GM23338 (cell line): ENCODE data around the gene RMI1. TPM values are rescaled to one million over a fixed set of nuclear protein-coding genes. Genes with fewer than 3 reads are reported as not detected.
A peak's percentile ranks its signal among the peaks of the same experiment; 100 is the strongest.

ENCODE experiments used
- ATAC-seq: fragments of 200-7000 bp; cut with Tn5 transposase; 3 replicates; pipeline ENCODE4 v1.9.1; 2020
- DNase-seq: peaks from one replicate; pipeline ENCODE4 v3.0.0-alpha.2; 2015; ENCODE audit warnings: low spot score
- H2AFZ ChIP-seq: fragments of 200-600 bp; sonication (generic); 2 replicates; pipeline ENCODE4 v1.8.0; 2016; ENCODE audit warnings: antibody characterized with exemption, mild to moderate bottlenecking, moderate library complexity
- H3F3A ChIP-seq: fragments of 200-600 bp; sonication (generic); replicated peaks from 2 replicates; pipeline ENCODE4 v1.8.0; 2017; ENCODE audit warnings: antibody characterized with exemption, mixed run types, low read depth
- H3K27ac ChIP-seq: fragments of 200-600 bp; sonication (generic); 2 replicates; pipeline ENCODE4 v1.6.1; 2016; ENCODE audit warnings: low read depth
- H3K27me3 ChIP-seq: fragments of 200-600 bp; sonication (generic); 2 replicates; pipeline ENCODE4 v1.8.0; 2016; ENCODE audit warnings: mild to moderate bottlenecking, mixed run types, moderate library complexity; ENCODE audit not compliant: insufficient read depth
- H3K36me3 ChIP-seq: fragments of 200-600 bp; sonication (generic); 2 replicates; pipeline ENCODE4 v1.8.0; 2016; ENCODE audit warnings: mild to moderate bottlenecking; ENCODE audit not compliant: insufficient read depth
- H3K4me1 ChIP-seq: fragments of 200-600 bp; sonication (generic); 2 replicates; pipeline ENCODE4 v1.8.0; 2016; ENCODE audit warnings: mild to moderate bottlenecking, moderate library complexity; ENCODE audit not compliant: insufficient read depth
- H3K4me2 ChIP-seq: fragments of 200-600 bp; sonication (generic); 2 replicates; pipeline ENCODE4 v1.7.1; 2017; ENCODE audit warnings: mixed run types
- H3K4me3 ChIP-seq: fragments of 200-600 bp; sonication (generic); 2 replicates; pipeline ENCODE4 v1.6.1; 2016; ENCODE audit warnings: mixed run types
- H3K79me2 ChIP-seq: fragments of 200-600 bp; sonication (generic); replicated peaks from 2 replicates; pipeline ENCODE4 v1.8.0; 2017; ENCODE audit warnings: mild to moderate bottlenecking; ENCODE audit not compliant: insufficient read depth
- H3K9me2 ChIP-seq: fragments of 200-600 bp; sonication (generic); 2 replicates; pipeline ENCODE4 v1.8.0; 2017; ENCODE audit not compliant: insufficient read depth
- H4K20me1 ChIP-seq: fragments of 200-600 bp; sonication (generic); replicated peaks from 2 replicates; pipeline ENCODE4 v1.8.0; 2017; ENCODE audit warnings: mild to moderate bottlenecking; ENCODE audit not compliant: insufficient read depth
- H3K27ac Mint-ChIP-seq: 2 replicates; pipeline ENCODE4 v1.8.0; 2020; ENCODE audit warnings: inconsistent platforms, mild to moderate bottlenecking, moderate library complexity, mixed read lengths
- H3K27me3 Mint-ChIP-seq: 3 replicates; pipeline ENCODE4 v1.8.0; 2022; ENCODE audit warnings: low read depth, mild to moderate bottlenecking, moderate library complexity, mixed read lengths, inconsistent platforms; ENCODE audit not compliant: insufficient read depth, poor library complexity
- H3K36me3 Mint-ChIP-seq: 3 replicates; pipeline ENCODE4 v1.8.0; 2021; ENCODE audit warnings: low read depth, mild to moderate bottlenecking, inconsistent platforms, moderate library complexity, mixed read lengths
- H3K4me1 Mint-ChIP-seq: 3 replicates; pipeline ENCODE4 v1.8.0; 2020; ENCODE audit warnings: mild to moderate bottlenecking, inconsistent platforms, mixed read lengths
- H3K4me3 Mint-ChIP-seq: 3 replicates; pipeline ENCODE4 v1.8.0; 2021; ENCODE audit warnings: moderate library complexity, mild to moderate bottlenecking, inconsistent platforms, mixed read lengths
- H3K9me3 Mint-ChIP-seq: 3 replicates; pipeline ENCODE4 v1.8.0; 2020; ENCODE audit warnings: moderate library complexity, mild to moderate bottlenecking, inconsistent platforms, mixed read lengths
- EZH2 ChIP-seq: fragments of 200-600 bp; sonication (generic); IDR thresholded peaks from one replicate; pipeline ENCODE4 v1.8.0; 2017; ENCODE audit warnings: antibody characterized with exemption, mild to moderate bottlenecking, low read depth; ENCODE audit not compliant: unreplicated experiment
- EZH2phosphoT487 ChIP-seq: fragments of 200-600 bp; sonication (generic); IDR thresholded peaks from one replicate; pipeline ENCODE4 v1.8.1; 2018; ENCODE audit warnings: antibody characterized with exemption; ENCODE audit not compliant: unreplicated experiment
- JUNB ChIP-seq: IDR thresholded peaks from one replicate; pipeline ENCODE4 v1.6.1; 2016; ENCODE audit warnings: antibody characterized with exemption; ENCODE audit not compliant: unreplicated experiment
- NANOG ChIP-seq: IDR thresholded peaks from 2 replicates; pipeline ENCODE4 v1.6.1; 2016; ENCODE audit warnings: antibody characterized with exemption, borderline replicate concordance
- POLR2AphosphoS5 ChIP-seq: IDR thresholded peaks from 2 replicates; pipeline ENCODE4 v1.6.1; 2016; ENCODE audit warnings: antibody characterized with exemption, low read depth
- STAT1 ChIP-seq: IDR thresholded peaks from one replicate; pipeline ENCODE4 v1.6.1; 2016; ENCODE audit warnings: antibody characterized with exemption; ENCODE audit not compliant: unreplicated experiment
- ZNF331 ChIP-seq: fragments of 250-450 bp; sonication (Bioruptor Pico); IDR thresholded peaks from 2 replicates; pipeline ENCODE4 v1.5.0; 2020; ENCODE audit warnings: low read depth, mild to moderate bottlenecking, moderate library complexity
- polyA plus RNA-seq: library from polyadenylated mRNA; unstranded; fragments of >200 nt; fragmentation: Nextera tagmentation; extraction: Ambion mirVana; gene quantifications from 2 replicates; pipeline ENCODE4 v1.2.1, GENCODE V29; 2016
- total RNA-seq: library from RNA; depleted of rRNA; stranded (reverse); fragments of >200 nt; shearing (Covaris generic); gene quantifications from 2 replicates; pipeline ENCODE4 v1.2.3, GENCODE V29; 2014
- TF ChIP-seq, protein P1 (sequence below), 2 experiments: fragments of 200-600 bp in 1 of 2; sonication (generic) in 1 of 2; conservative IDR thresholded peaks; 2 replicates each; pipeline versions ENCODE4 v1.5.1 to v1.6.1; 2016 to 2017; ENCODE audit warnings: antibody characterized with exemption in 2 of 2, low read depth in 2 of 2, mild to moderate bottlenecking in 2 of 2, moderate library complexity in 1 of 2
- TF ChIP-seq, protein P2 (sequence below): IDR thresholded peaks from 2 replicates; pipeline ENCODE4 v1.6.1; 2016; ENCODE audit warnings: antibody characterized with exemption
- TF ChIP-seq, protein P3 (sequence below): fragments of 250-450 bp; sonication (Bioruptor Pico); IDR thresholded peaks from 2 replicates; pipeline ENCODE4 v1.5.0; 2020; ENCODE audit warnings: mild to moderate bottlenecking, moderate library complexity

The RMI1 gene
- total and polyA plus RNA-seq, 2 experiments from 2014 or later, result 16.9 to 36.1 TPM

DNA sequence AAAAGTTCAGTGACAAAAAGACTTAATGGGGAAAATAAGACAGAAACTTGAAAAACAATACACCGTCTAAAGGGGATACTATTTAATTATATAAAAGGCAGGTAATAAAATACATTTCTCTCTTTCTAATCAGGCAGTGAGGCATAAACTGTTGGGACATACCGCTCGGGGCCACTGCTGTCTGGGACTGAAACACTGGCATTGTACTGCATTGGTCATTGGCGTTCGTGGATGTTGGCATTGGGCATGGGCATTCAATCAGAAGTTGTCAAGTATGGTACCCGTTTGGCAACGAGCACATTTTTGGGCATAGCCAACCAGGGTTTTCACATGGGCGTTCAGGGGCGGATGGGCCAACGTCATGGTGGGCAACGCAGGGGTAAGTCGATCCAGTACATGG, 5.3 kb upstream of the RMI1 start (continued):
- TF ChIP-seq EZH2 (no peak), STAT1 (no peak), ZNF331 (CRISPR knock-in tag) (no peak), JUNB (no peak), POLR2AphosphoS5 (no peak)
- TF ChIP-seq, protein P1, sequence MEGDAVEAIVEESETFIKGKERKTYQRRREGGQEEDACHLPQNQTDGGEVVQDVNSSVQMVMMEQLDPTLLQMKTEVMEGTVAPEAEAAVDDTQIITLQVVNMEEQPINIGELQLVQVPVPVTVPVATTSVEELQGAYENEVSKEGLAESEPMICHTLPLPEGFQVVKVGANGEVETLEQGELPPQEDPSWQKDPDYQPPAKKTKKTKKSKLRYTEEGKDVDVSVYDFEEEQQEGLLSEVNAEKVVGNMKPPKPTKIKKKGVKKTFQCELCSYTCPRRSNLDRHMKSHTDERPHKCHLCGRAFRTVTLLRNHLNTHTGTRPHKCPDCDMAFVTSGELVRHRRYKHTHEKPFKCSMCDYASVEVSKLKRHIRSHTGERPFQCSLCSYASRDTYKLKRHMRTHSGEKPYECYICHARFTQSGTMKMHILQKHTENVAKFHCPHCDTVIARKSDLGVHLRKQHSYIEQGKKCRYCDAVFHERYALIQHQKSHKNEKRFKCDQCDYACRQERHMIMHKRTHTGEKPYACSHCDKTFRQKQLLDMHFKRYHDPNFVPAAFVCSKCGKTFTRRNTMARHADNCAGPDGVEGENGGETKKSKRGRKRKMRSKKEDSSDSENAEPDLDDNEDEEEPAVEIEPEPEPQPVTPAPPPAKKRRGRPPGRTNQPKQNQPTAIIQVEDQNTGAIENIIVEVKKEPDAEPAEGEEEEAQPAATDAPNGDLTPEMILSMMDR (conservative IDR thresholded peaks at IDR 0.05; ENCODE audit: low read depth in 2 of 2), result no peak
- TF ChIP-seq, protein P2, sequence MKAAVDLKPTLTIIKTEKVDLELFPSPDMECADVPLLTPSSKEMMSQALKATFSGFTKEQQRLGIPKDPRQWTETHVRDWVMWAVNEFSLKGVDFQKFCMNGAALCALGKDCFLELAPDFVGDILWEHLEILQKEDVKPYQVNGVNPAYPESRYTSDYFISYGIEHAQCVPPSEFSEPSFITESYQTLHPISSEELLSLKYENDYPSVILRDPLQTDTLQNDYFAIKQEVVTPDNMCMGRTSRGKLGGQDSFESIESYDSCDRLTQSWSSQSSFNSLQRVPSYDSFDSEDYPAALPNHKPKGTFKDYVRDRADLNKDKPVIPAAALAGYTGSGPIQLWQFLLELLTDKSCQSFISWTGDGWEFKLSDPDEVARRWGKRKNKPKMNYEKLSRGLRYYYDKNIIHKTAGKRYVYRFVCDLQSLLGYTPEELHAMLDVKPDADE, result no peak

DNA sequence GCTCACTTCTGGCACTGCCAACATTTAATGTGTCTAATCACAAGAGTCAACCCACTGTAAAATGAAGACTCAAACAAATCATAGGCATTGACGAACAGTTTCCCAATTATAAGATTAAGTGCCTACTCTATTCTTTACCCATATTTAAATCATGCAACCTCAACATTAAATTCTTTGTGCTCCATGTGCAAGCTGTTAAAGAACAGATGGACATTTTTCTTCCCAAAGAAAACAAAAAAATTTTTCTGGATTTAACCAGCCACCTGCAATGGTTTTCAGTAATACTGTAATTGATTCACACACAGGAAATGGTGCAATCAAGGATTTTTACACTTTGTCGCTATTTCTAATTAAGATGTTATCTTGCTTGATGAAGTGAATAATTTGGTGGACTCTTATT, 4.2 kb upstream of the RMI1 start:
- ATAC-seq (no peak), DNase-seq (no peak)
- H3F3A ChIP-seq, result peaks cover 38% of the 10 kb centered on the region
- peaks cover 28% of the 10 kb centered on the region for H3K4me1 Mint-ChIP-seq
- H4K20me1 ChIP-seq, result peaks cover 70% of the 10 kb centered on the region
- H3K36me3 Mint-ChIP-seq, result peaks cover 84% of the 10 kb centered on the region
- H3K27ac Mint-ChIP-seq, result no peak overlapping the region
- no peaks in the 10 kb centered on the region for H3K9me2 ChIP-seq
- H3K9me3 Mint-ChIP-seq, result no peaks in the 10 kb centered on the region; the same call in 2 of the 3 replicates
- H3K4me3 Mint-ChIP-seq, result 0 out of 3 replicates have a peak overlapping the region, but pooled peaks have one; percentile 95
- 0 out of 2 replicates have a peak overlapping the region, but pooled peaks have one; percentile 83 for H3K4me3 ChIP-seq
- peaks cover 27% of the 10 kb centered on the region for H3K27me3 Mint-ChIP-seq
- H3K27me3 ChIP-seq, result no peaks in the 10 kb centered on the region
- H3K79me2 ChIP-seq, result peaks cover 91% of the 10 kb centered on the region
- H3K4me2 ChIP-seq, result no peak overlapping the region
- H2AFZ ChIP-seq, result no peak overlapping the region
- peaks cover 68% of the 10 kb centered on the region for H3K36me3 ChIP-seq
- H3K4me1 ChIP-seq, result peaks cover 14% of the 10 kb centered on the region
- H3K27ac ChIP-seq, result peak overlapping the region; percentile 5; the same call in 1 of the 2 replicates
- TF ChIP-seq, protein P2, result no peak
- TF ChIP-seq, protein P3, sequence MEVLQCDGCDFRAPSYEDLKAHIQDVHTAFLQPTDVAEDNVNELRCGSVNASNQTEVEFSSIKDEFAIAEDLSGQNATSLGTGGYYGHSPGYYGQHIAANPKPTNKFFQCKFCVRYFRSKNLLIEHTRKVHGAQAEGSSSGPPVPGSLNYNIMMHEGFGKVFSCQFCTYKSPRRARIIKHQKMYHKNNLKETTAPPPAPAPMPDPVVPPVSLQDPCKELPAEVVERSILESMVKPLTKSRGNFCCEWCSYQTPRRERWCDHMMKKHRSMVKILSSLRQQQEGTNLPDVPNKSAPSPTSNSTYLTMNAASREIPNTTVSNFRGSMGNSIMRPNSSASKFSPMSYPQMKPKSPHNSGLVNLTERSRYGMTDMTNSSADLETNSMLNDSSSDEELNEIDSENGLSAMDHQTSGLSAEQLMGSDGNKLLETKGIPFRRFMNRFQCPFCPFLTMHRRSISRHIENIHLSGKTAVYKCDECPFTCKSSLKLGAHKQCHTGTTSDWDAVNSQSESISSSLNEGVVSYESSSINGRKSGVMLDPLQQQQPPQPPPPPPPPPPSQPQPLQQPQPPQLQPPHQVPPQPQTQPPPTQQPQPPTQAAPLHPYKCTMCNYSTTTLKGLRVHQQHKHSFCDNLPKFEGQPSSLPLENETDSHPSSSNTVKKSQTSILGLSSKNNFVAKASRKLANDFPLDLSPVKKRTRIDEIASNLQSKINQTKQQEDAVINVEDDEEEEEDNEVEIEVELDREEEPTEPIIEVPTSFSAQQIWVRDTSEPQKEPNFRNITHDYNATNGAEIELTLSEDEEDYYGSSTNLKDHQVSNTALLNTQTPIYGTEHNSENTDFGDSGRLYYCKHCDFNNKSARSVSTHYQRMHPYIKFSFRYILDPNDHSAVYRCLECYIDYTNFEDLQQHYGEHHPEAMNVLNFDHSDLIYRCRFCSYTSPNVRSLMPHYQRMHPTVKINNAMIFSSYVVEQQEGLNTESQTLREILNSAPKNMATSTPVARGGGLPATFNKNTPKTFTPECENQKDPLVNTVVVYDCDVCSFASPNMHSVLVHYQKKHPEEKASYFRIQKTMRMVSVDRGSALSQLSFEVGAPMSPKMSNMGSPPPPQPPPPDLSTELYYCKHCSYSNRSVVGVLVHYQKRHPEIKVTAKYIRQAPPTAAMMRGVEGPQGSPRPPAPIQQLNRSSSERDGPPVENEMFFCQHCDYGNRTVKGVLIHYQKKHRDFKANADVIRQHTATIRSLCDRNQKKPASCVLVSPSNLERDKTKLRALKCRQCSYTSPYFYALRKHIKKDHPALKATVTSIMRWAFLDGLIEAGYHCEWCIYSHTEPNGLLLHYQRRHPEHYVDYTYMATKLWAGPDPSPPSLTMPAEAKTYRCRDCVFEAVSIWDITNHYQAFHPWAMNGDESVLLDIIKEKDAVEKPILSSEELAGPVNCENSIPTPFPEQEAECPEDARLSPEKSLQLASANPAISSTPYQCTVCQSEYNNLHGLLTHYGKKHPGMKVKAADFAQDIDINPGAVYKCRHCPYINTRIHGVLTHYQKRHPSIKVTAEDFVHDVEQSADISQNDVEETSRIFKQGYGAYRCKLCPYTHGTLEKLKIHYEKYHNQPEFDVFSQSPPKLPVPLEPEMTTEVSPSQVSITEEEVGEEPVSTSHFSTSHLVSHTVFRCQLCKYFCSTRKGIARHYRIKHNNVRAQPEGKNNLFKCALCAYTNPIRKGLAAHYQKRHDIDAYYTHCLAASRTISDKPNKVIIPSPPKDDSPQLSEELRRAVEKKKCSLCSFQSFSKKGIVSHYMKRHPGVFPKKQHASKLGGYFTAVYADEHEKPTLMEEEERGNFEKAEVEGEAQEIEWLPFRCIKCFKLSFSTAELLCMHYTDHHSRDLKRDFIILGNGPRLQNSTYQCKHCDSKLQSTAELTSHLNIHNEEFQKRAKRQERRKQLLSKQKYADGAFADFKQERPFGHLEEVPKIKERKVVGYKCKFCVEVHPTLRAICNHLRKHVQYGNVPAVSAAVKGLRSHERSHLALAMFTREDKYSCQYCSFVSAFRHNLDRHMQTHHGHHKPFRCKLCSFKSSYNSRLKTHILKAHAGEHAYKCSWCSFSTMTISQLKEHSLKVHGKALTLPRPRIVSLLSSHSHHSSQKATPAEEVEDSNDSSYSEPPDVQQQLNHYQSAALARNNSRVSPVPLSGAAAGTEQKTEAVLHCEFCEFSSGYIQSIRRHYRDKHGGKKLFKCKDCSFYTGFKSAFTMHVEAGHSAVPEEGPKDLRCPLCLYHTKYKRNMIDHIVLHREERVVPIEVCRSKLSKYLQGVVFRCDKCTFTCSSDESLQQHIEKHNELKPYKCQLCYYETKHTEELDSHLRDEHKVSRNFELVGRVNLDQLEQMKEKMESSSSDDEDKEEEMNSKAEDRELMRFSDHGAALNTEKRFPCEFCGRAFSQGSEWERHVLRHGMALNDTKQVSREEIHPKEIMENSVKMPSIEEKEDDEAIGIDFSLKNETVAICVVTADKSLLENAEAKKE, result no peak
- no peak for TF ChIP-seq ZNF331 (CRISPR knock-in tag)
- TF ChIP-seq, protein P1 (conservative IDR thresholded peaks at IDR 0.05; ENCODE audit: low read depth in 2 of 2), result no peak
- no peak for TF ChIP-seq EZH2phosphoT487
- no peak for TF ChIP-seq POLR2AphosphoS5
- no peak for TF ChIP-seq NANOG
- no peak for TF ChIP-seq JUNB
